Stromal cell of bone marrow (primary cell): Measurements from ENCODE around the gene ATP8B3.
"Not testable (repeated sequence)": the region's sequence is repeated elsewhere in the genome, so short reads cannot be mapped to it uniquely, and the experiment has no call there.

Source experiments
- DNase-seq: peaks from one replicate; pipeline ENCODE4 v3.0.0-alpha.2; 2012; ENCODE audit warnings: low read depth

Gene ATP8B3

GRCh38 chr19:1797313-1797712, 14.8 kb downstream of the ATP8B3 start:
- not testable (repeated sequence) for DNase-seq

GRCh38 chr19:1796395-1797142, 15.5 kb downstream of the ATP8B3 start:
- DNase-seq: no peak

- no peak for DNase-seq
Measured at GRCh38 chr19:1794424-1795172, 17.5 kb downstream of the ATP8B3 start.

- DNase-seq: no peak
Measured at GRCh38 chr19:1791879-1792278, 20.2 kb downstream of the ATP8B3 start.

GRCh38 chr19:1790054-1790792, 21.9 kb downstream of the ATP8B3 start:
- DNase-seq: no peak

GRCh38 chr19:1789261-1790041, 22.6 kb downstream of the ATP8B3 start:
- DNase-seq: no peak

- no peak for DNase-seq
Measured at GRCh38 chr19:1787116-1787515, 25.0 kb downstream of the ATP8B3 start.

GRCh38 chr19:1786668-1787067, 25.4 kb downstream of the ATP8B3 start:
- no peak for DNase-seq

- no peak for DNase-seq
Measured at GRCh38 chr19:1785310-1785709, 26.8 kb downstream of the ATP8B3 start.

GRCh38 chr19:1783874-1784273, 28.2 kb downstream of the ATP8B3 start:
- no peak for DNase-seq

- DNase-seq: no peak
Measured at GRCh38 chr19:1783354-1783753, 28.7 kb downstream of the ATP8B3 start.

GRCh38 chr19:1782521-1782920, 29.6 kb downstream of the ATP8B3 start:
- no peak for DNase-seq

- no peak for DNase-seq
Measured at GRCh38 chr19:1780272-1780958, 31.7 kb downstream of the ATP8B3 start.

- DNase-seq: no peak
Measured at GRCh38 chr19:1779574-1779973, 32.5 kb downstream of the ATP8B3 start.

GRCh38 chr19:1777149-1777548, 34.9 kb downstream of the ATP8B3 start:
- DNase-seq: no peak

GRCh38 chr19:1776606-1777147, 35.4 kb downstream of the ATP8B3 start:
- DNase-seq: no peak

GRCh38 chr19:1775951-1776605, 36.0 kb downstream of the ATP8B3 start:
- no peak for DNase-seq

- DNase-seq: no peak
Measured at GRCh38 chr19:1774989-1775772, 36.9 kb downstream of the ATP8B3 start.

GRCh38 chr19:1773184-1773583, 38.9 kb downstream of the ATP8B3 start:
- DNase-seq: no peak
